Stimulated activated CD8-positive, alpha-beta memory T cell treated with anti-CD3 and anti-CD28 coated beads, Interleukin-7, amount 100 ng/mL, for 24 hours (primary cell): Measurements from ENCODE around the gene RNF208.
A peak's percentile ranks its signal among the peaks of the same experiment; 100 is the strongest.
"Not testable (repeated sequence)": the region's sequence is repeated elsewhere in the genome, so short reads cannot be mapped to it uniquely, and the experiment has no call there.

ENCODE experiments used
- DNase-seq: peaks from one replicate; pipeline ENCODE4 v3.0.0-alpha.2; 2020; ENCODE audit warnings: low read depth

Gene RNF208

GRCh38 chr9:137253717-137254623 lies 31.9 kb upstream of the RNF208 start:
- DNase-seq: no peak

GRCh38 chr9:137252555-137253506 lies 30.8 kb upstream of the RNF208 start:
- DNase-seq: no peak

GRCh38 chr9:137251490-137252268 lies 29.6 kb upstream of the RNF208 start:
- DNase-seq: no peak

- DNase-seq: no peak
Observed at GRCh38 chr9:137251194-137251461, 29.1 kb upstream of the RNF208 start, which contains the start of gene STPG3. TSS of gene STPG3 (plus strand) at chr9:137251286. CDS start at chr9:137251287, 1 bp downstream.

- no peak for DNase-seq
Observed at GRCh38 chr9:137250329-137251193, 28.5 kb upstream of the RNF208 start.

GRCh38 chr9:137247916-137248175 lies 25.8 kb upstream of the RNF208 start:
- DNase-seq: no peak

- DNase-seq: no peak
Observed at GRCh38 chr9:137247135-137247915, 25.3 kb upstream of the RNF208 start.

GRCh38 chr9:137245450-137246421 lies 23.7 kb upstream of the RNF208 start:
- no peak for DNase-seq

- DNase-seq: no peak
Observed at GRCh38 chr9:137244486-137245449, 22.7 kb upstream of the RNF208 start.

- DNase-seq: no peak
Observed at GRCh38 chr9:137243626-137244485, 21.8 kb upstream of the RNF208 start.

- not testable (repeated sequence) for DNase-seq
Observed at GRCh38 chr9:137243266-137243625, 21.2 kb upstream of the RNF208 start.

GRCh38 chr9:137242269-137243203 lies 20.5 kb upstream of the RNF208 start:
- DNase-seq: no peak

- DNase-seq: peak; percentile 37
Observed at GRCh38 chr9:137241490-137242268, 19.6 kb upstream of the RNF208 start.

GRCh38 chr9:137240841-137241489 lies 18.9 kb upstream of the RNF208 start, which contains the start of gene TUBB4B:
TSS of gene TUBB4B (plus strand) at chr9:137241287. CDS start at chr9:137241361, 74 bp downstream.
- peak; percentile 88 for DNase-seq
